Measurements from ENCODE around the gene AP1M1.

AP1M1 gene

DNA sequence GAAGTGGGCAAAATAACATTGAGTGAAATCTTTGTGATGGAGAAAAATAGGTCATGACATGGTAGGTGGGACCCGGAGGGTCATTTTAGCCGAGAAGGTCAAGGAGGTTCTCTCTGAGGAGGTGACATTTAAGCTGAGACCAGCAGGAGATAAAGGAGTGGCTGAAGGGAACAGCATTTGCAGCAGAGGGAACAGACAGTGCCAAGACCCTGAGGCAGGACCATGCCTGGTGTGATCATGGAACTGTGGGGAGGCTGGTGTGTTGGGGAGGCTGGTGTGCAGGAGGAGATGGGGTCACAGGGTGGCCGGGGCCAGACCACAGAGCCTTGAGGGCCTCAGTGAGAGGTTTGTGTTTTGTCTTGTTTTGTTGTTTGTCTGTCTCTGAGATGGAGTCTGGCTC is 67.5 kb downstream of the AP1M1 start:
- Histone ChIP-seq H3K9me3 (ENCODE audit: insufficient read depth, low read length) (no peaks in the 10 kb centered on the region), H3K27me3 (ENCODE audit: insufficient read depth, insufficient read length) (no peaks in the 10 kb centered on the region), H3K9ac (ENCODE audit: insufficient read length, low read depth) (no peak overlapping the region), H3K4me3 (ENCODE audit: insufficient read length, low read depth) (no peak overlapping the region), H3K4me1 (ENCODE audit: insufficient read depth, insufficient read length) (peaks cover 9% of the 10 kb centered on the region), H3K36me3 (ENCODE audit: insufficient read depth, insufficient read length, low read length) (no peaks in the 10 kb centered on the region)
- TF ChIP-seq ZNF274 (IDR thresholded peaks at IDR 0.05; ENCODE audit: low read depth, low read length) = no peak
- DNase-seq (ENCODE audit: low read depth, low spot score) = no peak

DNA sequence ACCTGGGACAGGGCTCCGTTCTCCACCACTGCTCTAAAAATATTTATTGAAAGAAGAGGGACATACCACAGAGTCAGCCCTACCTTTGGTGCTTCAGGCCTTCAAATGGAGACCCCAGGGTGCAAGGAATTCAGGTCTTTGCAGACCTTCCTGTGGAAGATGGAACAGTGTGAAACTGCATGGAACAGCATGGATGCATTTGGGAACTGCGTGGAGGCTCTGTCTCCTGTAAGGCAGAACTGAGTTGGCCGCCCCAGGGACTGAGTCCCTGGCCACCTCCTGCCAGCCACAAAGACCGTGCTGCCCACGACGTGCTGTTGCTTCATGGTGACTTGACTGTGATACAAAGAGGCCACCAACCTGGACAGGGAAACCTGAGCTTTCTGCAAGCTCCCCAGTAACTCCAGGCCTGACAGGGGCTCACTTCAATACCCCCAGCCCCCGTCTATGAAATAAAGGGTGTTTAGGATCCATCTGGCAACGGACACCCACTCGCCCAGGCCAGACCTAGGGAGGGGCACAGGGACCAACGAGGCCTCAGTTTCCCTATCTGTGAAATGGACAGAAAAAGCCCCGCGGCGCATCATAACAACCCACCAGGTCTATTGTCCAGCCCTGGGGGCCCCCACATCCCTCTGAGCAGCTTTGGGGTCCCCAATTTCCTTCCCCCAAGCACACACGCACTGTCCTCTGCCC is 68.3 kb downstream of the AP1M1 start:
- Histone ChIP-seq H3K4me1 (ENCODE audit: insufficient read depth, insufficient read length) (peaks cover 9% of the 10 kb centered on the region), H3K27me3 (ENCODE audit: insufficient read depth, insufficient read length) (no peaks in the 10 kb centered on the region), H3K9me3 (ENCODE audit: insufficient read depth, low read length) (no peaks in the 10 kb centered on the region), H3K4me3 (ENCODE audit: insufficient read length, low read depth) (no peak overlapping the region), H3K36me3 (ENCODE audit: insufficient read depth, insufficient read length, low read length) (no peaks in the 10 kb centered on the region), H3K9ac (ENCODE audit: insufficient read length, low read depth) (no peak overlapping the region)
- DNase-seq (ENCODE audit: low read depth, low spot score) = no peak
- TF ChIP-seq ZNF274 (IDR thresholded peaks at IDR 0.05; ENCODE audit: low read depth, low read length) = no peak
- TF ChIP-seq YY1 (IDR thresholded peaks at IDR 0.05; ENCODE audit: insufficient read depth, insufficient read length) = no peak
- no peak for TF ChIP-seq SUZ12 (IDR thresholded peaks at IDR 0.05; ENCODE audit: extremely low read depth, insufficient read depth, insufficient read length)

DNA sequence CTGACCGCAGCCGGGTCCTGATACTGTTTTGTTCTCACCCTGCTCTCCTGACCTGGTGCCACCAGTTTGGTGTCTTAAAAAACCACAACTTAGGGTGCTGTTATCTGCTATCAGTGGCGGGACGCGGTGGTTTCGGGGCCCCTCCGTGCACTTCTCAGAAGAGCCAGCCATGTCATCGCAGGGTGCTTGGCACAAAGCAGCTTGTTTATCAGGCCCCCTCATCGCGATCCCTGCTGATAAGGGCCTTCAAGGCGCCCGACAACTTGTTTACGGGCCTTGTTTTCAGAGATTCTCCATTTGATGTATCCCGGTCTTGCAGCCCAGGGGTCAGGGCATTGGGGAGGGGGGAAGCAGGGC is 68.9 kb downstream of the AP1M1 start:
- no peak overlapping the region for H3K4me3 ChIP-seq (ENCODE audit: insufficient read length, low read depth)
- TF ChIP-seq SUZ12 (IDR thresholded peaks at IDR 0.05; ENCODE audit: extremely low read depth, insufficient read depth, insufficient read length) (no peak), YY1 (IDR thresholded peaks at IDR 0.05; ENCODE audit: insufficient read depth, insufficient read length) (no peak), ZNF274 (IDR thresholded peaks at IDR 0.05; ENCODE audit: low read depth, low read length) (no peak)

GRCh38 chr19:16268676-16269319 is 71.1 kb downstream of the AP1M1 start:
- Histone ChIP-seq H3K4me3 (ENCODE audit: insufficient read length, low read depth) (no peak overlapping the region), H3K27me3 (ENCODE audit: insufficient read depth, insufficient read length) (no peaks in the 10 kb centered on the region), H3K9me3 (ENCODE audit: insufficient read depth, low read length) (no peaks in the 10 kb centered on the region), H3K9ac (ENCODE audit: insufficient read length, low read depth) (no peak overlapping the region), H3K4me1 (ENCODE audit: insufficient read depth, insufficient read length) (peaks cover 2% of the 10 kb centered on the region), H3K36me3 (ENCODE audit: insufficient read depth, insufficient read length, low read length) (no peaks in the 10 kb centered on the region)
- TF ChIP-seq YY1 (IDR thresholded peaks at IDR 0.05; ENCODE audit: insufficient read depth, insufficient read length) (no peak), ZNF274 (IDR thresholded peaks at IDR 0.05; ENCODE audit: low read depth, low read length) (no peak), SUZ12 (IDR thresholded peaks at IDR 0.05; ENCODE audit: extremely low read depth, insufficient read depth, insufficient read length) (no peak)
- DNase-seq (ENCODE audit: low read depth, low spot score) = no peak

More for the DNA sequence above, 68.9 kb downstream of the AP1M1 start:
- H3K27me3 ChIP-seq (ENCODE audit: insufficient read depth, insufficient read length) = no peaks in the 10 kb centered on the region
- H3K4me1 ChIP-seq (ENCODE audit: insufficient read depth, insufficient read length) = peaks cover 8% of the 10 kb centered on the region
- no peaks in the 10 kb centered on the region for H3K9me3 ChIP-seq (ENCODE audit: insufficient read depth, low read length)
- DNase-seq (ENCODE audit: low read depth, low spot score) = no peak
- H3K9ac ChIP-seq (ENCODE audit: insufficient read length, low read depth) = no peak overlapping the region
- H3K36me3 ChIP-seq (ENCODE audit: insufficient read depth, insufficient read length, low read length) = no peaks in the 10 kb centered on the region

DNA sequence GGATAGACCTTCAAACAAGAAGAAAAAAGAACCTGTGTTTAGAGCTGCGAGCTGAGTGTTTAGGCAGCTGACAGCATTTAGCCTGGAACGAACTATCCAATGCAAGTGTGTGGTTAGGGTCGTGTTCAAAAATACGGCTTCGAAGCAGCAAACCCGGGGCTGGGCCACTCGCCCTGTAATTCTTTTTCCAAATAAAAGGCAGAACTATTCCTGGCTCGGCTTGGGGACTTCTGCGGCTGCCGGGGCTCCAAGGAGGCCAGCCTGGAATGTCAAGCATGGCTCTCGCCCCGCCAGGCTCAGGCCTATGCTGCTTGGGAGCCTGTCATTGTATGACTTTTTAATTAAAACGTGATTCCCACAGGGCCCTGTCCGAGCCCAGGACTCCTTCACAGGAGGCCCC is 75.2 kb downstream of the AP1M1 start:
- no peak overlapping the region for H3K4me3 ChIP-seq (ENCODE audit: insufficient read length, low read depth)
- TF ChIP-seq YY1 (IDR thresholded peaks at IDR 0.05; ENCODE audit: insufficient read depth, insufficient read length) = no peak
- TF ChIP-seq SUZ12 (IDR thresholded peaks at IDR 0.05; ENCODE audit: extremely low read depth, insufficient read depth, insufficient read length) = no peak
- TF ChIP-seq ZNF274 (IDR thresholded peaks at IDR 0.05; ENCODE audit: low read depth, low read length) = no peak
- H3K36me3 ChIP-seq (ENCODE audit: insufficient read depth, insufficient read length, low read length) = no peaks in the 10 kb centered on the region
- no peak overlapping the region for H3K9ac ChIP-seq (ENCODE audit: insufficient read length, low read depth)
- peak; percentile 30 for DNase-seq (ENCODE audit: low read depth, low spot score)
- H3K4me1 ChIP-seq (ENCODE audit: insufficient read depth, insufficient read length) = peaks cover 2% of the 10 kb centered on the region
- H3K9me3 ChIP-seq (ENCODE audit: insufficient read depth, low read length) = no peaks in the 10 kb centered on the region
- no peaks in the 10 kb centered on the region for H3K27me3 ChIP-seq (ENCODE audit: insufficient read depth, insufficient read length)

DNA sequence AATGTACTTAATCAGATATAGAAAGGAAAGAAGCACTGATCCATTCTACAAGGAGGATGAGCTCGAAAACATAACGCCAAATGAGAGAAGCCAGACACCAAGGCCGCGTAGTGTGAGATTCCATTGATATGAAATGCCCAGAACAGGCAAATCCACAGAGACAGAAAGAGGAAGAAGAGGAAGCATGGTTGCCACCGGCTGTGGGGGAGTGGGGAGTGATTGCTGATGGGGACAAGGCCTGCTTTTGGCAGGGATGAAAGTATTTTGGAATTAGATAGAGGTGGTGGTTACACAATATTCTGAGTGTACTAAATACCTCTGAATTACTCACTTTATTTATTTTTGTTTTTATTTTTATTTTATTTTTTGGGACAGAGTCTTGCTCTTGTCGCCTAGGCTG is 76.7 kb downstream of the AP1M1 start:
- TF ChIP-seq ZNF274 (IDR thresholded peaks at IDR 0.05; ENCODE audit: low read depth, low read length) = no peak
- TF ChIP-seq YY1 (IDR thresholded peaks at IDR 0.05; ENCODE audit: insufficient read depth, insufficient read length) = no peak
- TF ChIP-seq SUZ12 (IDR thresholded peaks at IDR 0.05; ENCODE audit: extremely low read depth, insufficient read depth, insufficient read length) = no peak
- H3K9me3 ChIP-seq (ENCODE audit: insufficient read depth, low read length) = no peaks in the 10 kb centered on the region
- no peak for DNase-seq (ENCODE audit: low read depth, low spot score)
- no peak overlapping the region for H3K4me3 ChIP-seq (ENCODE audit: insufficient read length, low read depth)
- H3K27me3 ChIP-seq (ENCODE audit: insufficient read depth, insufficient read length) = no peaks in the 10 kb centered on the region
- peaks cover 2% of the 10 kb centered on the region for H3K4me1 ChIP-seq (ENCODE audit: insufficient read depth, insufficient read length)
- H3K36me3 ChIP-seq (ENCODE audit: insufficient read depth, insufficient read length, low read length) = no peaks in the 10 kb centered on the region
- H3K9ac ChIP-seq (ENCODE audit: insufficient read length, low read depth) = no peak overlapping the region

- Histone ChIP-seq H3K9me3 (ENCODE audit: insufficient read depth, low read length) (no peaks in the 10 kb centered on the region), H3K9ac (ENCODE audit: insufficient read length, low read depth) (no peak overlapping the region), H3K27me3 (ENCODE audit: insufficient read depth, insufficient read length) (no peaks in the 10 kb centered on the region), H3K4me3 (ENCODE audit: insufficient read length, low read depth) (no peak overlapping the region), H3K36me3 (ENCODE audit: insufficient read depth, insufficient read length, low read length) (no peaks in the 10 kb centered on the region), H3K4me1 (ENCODE audit: insufficient read depth, insufficient read length) (peaks cover 2% of the 10 kb centered on the region)
- TF ChIP-seq ZNF274 (IDR thresholded peaks at IDR 0.05; ENCODE audit: low read depth, low read length) = no peak
- no peak for TF ChIP-seq SUZ12 (IDR thresholded peaks at IDR 0.05; ENCODE audit: extremely low read depth, insufficient read depth, insufficient read length)
- TF ChIP-seq YY1 (IDR thresholded peaks at IDR 0.05; ENCODE audit: insufficient read depth, insufficient read length) = no peak
- no peak for DNase-seq (ENCODE audit: low read depth, low spot score)
Measured at GRCh38 chr19:16280306-16280705, 82.6 kb downstream of the AP1M1 start.

Measured in NT2/D1 (cell line).